Upper lobe of left lung (tissue), 4 donors: ENCODE measurements around the gene ICE1.

Source experiments
- CTCF ChIP-seq, 6 experiments: fragments of 450-650 bp in 4 of 6; fragments of 200-600 bp in 2 of 6; sonication (generic) in 2 of 6; IDR thresholded peaks; one replicate each; pipeline ENCODE4 v1.5.1; 2016 to 2019; ENCODE audit warnings: antibody characterized with exemption in 6 of 6
- POLR2A ChIP-seq, 4 donors: fragments of 450-650 bp; IDR thresholded peaks; one replicate each; pipeline ENCODE4 v1.5.1; 2016 to 2017; ENCODE audit warnings: antibody characterized with exemption in 4 of 4, mild to moderate bottlenecking in 2 of 4
- POLR2AphosphoS5 ChIP-seq, 2 donors: sonication (generic); formaldehyde crosslinking; IDR thresholded peaks; one replicate each; pipeline ENCODE4 v1.5.1; 2017; ENCODE audit warnings: antibody characterized with exemption in 2 of 2

GRCh38 chr5:5437227-5438172, 15.0 kb downstream of the ICE1 start:
- TF ChIP-seq CTCF (IDR thresholded peaks at IDR 0.05) (no peak), POLR2A (IDR thresholded peaks at IDR 0.05) (no peak), POLR2AphosphoS5 (IDR thresholded peaks at IDR 0.05) (no peak)
